DOHH2 (cell line): ENCODE results near the gene IFRD2.
A peak's percentile ranks its signal among the peaks of the same experiment; 100 is the strongest.

ENCODE experiments used
- H3F3A ChIP-seq: fragments of 200-600 bp; sonication (generic), shearing (Covaris generic); 2 replicates; pipeline ENCODE4 v1.6.0; 2016; ENCODE audit warnings: antibody characterized with exemption, mild to moderate bottlenecking; ENCODE audit not compliant: control insufficient read depth, insufficient read depth
- H3K27ac ChIP-seq: fragments of 200-600 bp; sonication (generic); 2 replicates; pipeline ENCODE4 v1.5.1; 2014; ENCODE audit warnings: low read depth, mild to moderate bottlenecking, low read length, moderate library complexity
- H3K27me3 ChIP-seq: fragments of 200-600 bp; sonication (generic); 2 replicates; pipeline ENCODE4 v1.6.1; 2014; ENCODE audit warnings: mild to moderate bottlenecking, low read length, mixed read lengths; ENCODE audit not compliant: control insufficient read depth
- H3K36me3 ChIP-seq: fragments of 200-600 bp; sonication (generic); 2 replicates; pipeline ENCODE4 v1.6.1; 2014; ENCODE audit warnings: mild to moderate bottlenecking, low read length, moderate library complexity, mixed read lengths; ENCODE audit not compliant: control insufficient read depth
- H3K4me1 ChIP-seq: fragments of 200-600 bp; sonication (generic); 2 replicates; pipeline ENCODE4 v1.6.1; 2014; ENCODE audit warnings: mild to moderate bottlenecking, low read length, mixed read lengths; ENCODE audit not compliant: control insufficient read depth
- H3K4me2 ChIP-seq: fragments of 200-600 bp; sonication (generic); 2 replicates; pipeline ENCODE4 v1.6.0; 2014; ENCODE audit warnings: mild to moderate bottlenecking, low read length, moderate library complexity
- H3K4me3 ChIP-seq: fragments of 200-600 bp; sonication (generic); 2 replicates; pipeline ENCODE4 v1.5.1; 2014; ENCODE audit warnings: mild to moderate bottlenecking, low read length, mixed read lengths
- H3K79me2 ChIP-seq: fragments of 200-600 bp; sonication (generic); 2 replicates; pipeline ENCODE4 v1.6.1; 2014; ENCODE audit warnings: mild to moderate bottlenecking, low read length, mixed read lengths; ENCODE audit not compliant: control insufficient read depth
- H3K9me2 ChIP-seq: fragments of 200-600 bp; sonication (generic); replicated peaks from 2 replicates; pipeline ENCODE4 v1.6.1; 2014; ENCODE audit warnings: mild to moderate bottlenecking, low read length, mixed read lengths; ENCODE audit not compliant: control insufficient read depth
- H3K9me3 ChIP-seq: fragments of 200-600 bp; sonication (generic); 2 replicates; pipeline ENCODE4 v1.6.1; 2014; ENCODE audit warnings: antibody characterized with exemption, low read length, mixed read lengths; ENCODE audit not compliant: control insufficient read depth, insufficient read depth
- H4K20me1 ChIP-seq: fragments of 200-600 bp; sonication (generic); 2 replicates; pipeline ENCODE4 v1.6.0; 2014; ENCODE audit warnings: low read depth, mild to moderate bottlenecking, antibody characterized with exemption, low read length, moderate library complexity; ENCODE audit not compliant: control insufficient read depth, insufficient read depth
- CTCF ChIP-seq: fragments of 200-600 bp; sonication (generic); IDR thresholded peaks from one replicate; pipeline ENCODE4 v1.5.1; 2014; ENCODE audit warnings: antibody characterized with exemption, mild to moderate bottlenecking, low read depth, low read length; ENCODE audit not compliant: poor library complexity, severe bottlenecking
- EZH2phosphoT487 ChIP-seq: fragments of 200-600 bp; sonication (generic); IDR thresholded peaks from 2 replicates; pipeline ENCODE4 v1.6.1; 2017; ENCODE audit warnings: borderline replicate concordance, mild to moderate bottlenecking, antibody characterized with exemption, low read length, moderate library complexity, mixed read lengths

IFRD2 gene

GRCh38 chr3:50258029-50258680 is 34.1 kb downstream of the IFRD2 start:
- Histone ChIP-seq H4K20me1 (no peaks in the 10 kb centered on the region), H3K9me2 (no peaks in the 10 kb centered on the region), H3K4me3 (no peak overlapping the region), H3K27ac (no peak overlapping the region), H3K27me3 (no peaks in the 10 kb centered on the region), H3K36me3 (peaks cover 40% of the 10 kb centered on the region), H3K4me1 (peaks cover 10% of the 10 kb centered on the region), H3K9me3 (no peaks in the 10 kb centered on the region), H3K4me2 (no peak overlapping the region), H3F3A (no peaks in the 10 kb centered on the region; the same call in 1 of the 2 replicates), H3K79me2 (no peaks in the 10 kb centered on the region)
- TF ChIP-seq CTCF (no peak), EZH2phosphoT487 (no peak)

- no peaks in the 10 kb centered on the region for H3K79me2 ChIP-seq
- no peaks in the 10 kb centered on the region for H4K20me1 ChIP-seq
- peaks cover 43% of the 10 kb centered on the region for H3K36me3 ChIP-seq
- TF ChIP-seq EZH2phosphoT487 (no peak), CTCF (peak; percentile 89)
- H3K4me3 ChIP-seq: no peak overlapping the region
- no peaks in the 10 kb centered on the region for H3K9me2 ChIP-seq
- H3K4me1 ChIP-seq: peaks cover 10% of the 10 kb centered on the region
- H3K27ac ChIP-seq: no peak overlapping the region
- H3K27me3 ChIP-seq: no peaks in the 10 kb centered on the region
- no peak overlapping the region for H3K4me2 ChIP-seq
- no peaks in the 10 kb centered on the region for H3K9me3 ChIP-seq
- no peaks in the 10 kb centered on the region; the same call in 1 of the 2 replicates for H3F3A ChIP-seq
Measured at GRCh38 chr3:50256978-50257890, 35.0 kb downstream of the IFRD2 start.

- H3K9me3 ChIP-seq: no peaks in the 10 kb centered on the region
- H3K27me3 ChIP-seq: no peaks in the 10 kb centered on the region
- H3K9me2 ChIP-seq: no peaks in the 10 kb centered on the region
- peaks cover 7% of the 10 kb centered on the region for H3K4me1 ChIP-seq
- H3K4me2 ChIP-seq: no peak overlapping the region
- no peaks in the 10 kb centered on the region; the same call in 1 of the 2 replicates for H3F3A ChIP-seq
- TF ChIP-seq EZH2phosphoT487: no peak
- no peak for TF ChIP-seq CTCF
- H3K79me2 ChIP-seq: peaks cover 17% of the 10 kb centered on the region
- H3K27ac ChIP-seq: no peak overlapping the region
- no peak overlapping the region for H3K4me3 ChIP-seq
- H3K36me3 ChIP-seq: peaks cover 58% of the 10 kb centered on the region
- peaks cover under 1% of the 10 kb centered on the region; the same call in 1 of the 2 replicates for H4K20me1 ChIP-seq
Measured at GRCh38 chr3:50255251-50255615, 37.0 kb downstream of the IFRD2 start.
